ENCODE data around the gene TMEM121.
A peak's percentile ranks its signal among the peaks of the same experiment; 100 is the strongest.
"Not testable (repeated sequence)": the region's sequence is repeated elsewhere in the genome, so short reads cannot be mapped to it uniquely, and the experiment has no call there.

TMEM121 gene

GRCh38 chr14:105536691-105537579 is 10.6 kb downstream of the TMEM121 start:
- H3K4me3 ChIP-seq = no peak overlapping the region
- no peak overlapping the region for H3K27ac ChIP-seq

DNA sequence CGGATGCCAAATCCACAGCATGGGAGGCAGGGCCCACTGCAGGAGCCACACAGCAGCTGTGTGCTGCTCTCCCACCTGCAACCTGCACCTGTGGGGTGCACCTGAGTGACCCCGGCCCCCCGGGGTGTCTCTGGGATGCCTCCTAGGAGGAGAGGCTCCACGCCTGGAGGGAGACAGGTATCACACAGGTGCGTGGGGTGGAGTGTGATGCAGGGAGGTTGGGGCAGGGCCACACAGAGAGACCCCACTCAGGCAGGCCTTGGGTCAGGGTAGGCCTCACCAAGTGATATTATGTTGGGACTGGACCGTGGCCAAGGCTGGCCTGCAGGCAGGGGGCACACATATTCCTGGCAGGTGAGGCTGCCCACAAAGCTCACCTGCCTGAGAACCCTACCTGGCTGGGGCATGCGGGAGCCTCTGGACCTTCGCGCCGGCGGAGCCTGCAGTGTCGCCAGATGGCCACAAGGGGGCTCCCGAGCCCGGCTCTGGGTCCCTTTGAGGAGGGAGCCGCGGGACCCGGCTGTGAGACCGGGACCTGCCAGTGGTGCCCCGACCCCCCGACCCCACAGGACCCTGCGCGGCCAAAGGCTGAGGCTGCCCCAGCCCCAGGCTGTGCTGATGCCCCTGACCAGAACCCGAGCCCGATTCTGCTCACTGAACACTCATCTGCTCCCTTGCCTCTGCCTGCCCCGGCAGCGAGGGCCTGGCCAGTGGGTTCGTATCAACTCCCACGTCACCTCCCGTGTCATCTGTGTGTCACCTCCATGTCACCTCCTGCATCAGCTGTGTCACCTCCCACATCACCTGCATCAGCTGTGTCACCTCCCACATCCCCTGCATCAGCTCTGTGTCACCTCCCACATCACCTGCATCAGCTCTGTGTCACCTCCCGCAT is 11.4 kb downstream of the TMEM121 start:
- Histone ChIP-seq H3K27ac (no peak overlapping the region), H3K4me3 (no peak overlapping the region)

GRCh38 chr14:105538481-105539049 is 12.2 kb downstream of the TMEM121 start:
- Histone ChIP-seq H3K27ac (no peak overlapping the region), H3K4me3 (no peak overlapping the region)

GRCh38 chr14:105540811-105541210 is 14.4 kb downstream of the TMEM121 start:
- Histone ChIP-seq H3K4me3 (no peak overlapping the region), H3K27ac (no peak overlapping the region)

DNA sequence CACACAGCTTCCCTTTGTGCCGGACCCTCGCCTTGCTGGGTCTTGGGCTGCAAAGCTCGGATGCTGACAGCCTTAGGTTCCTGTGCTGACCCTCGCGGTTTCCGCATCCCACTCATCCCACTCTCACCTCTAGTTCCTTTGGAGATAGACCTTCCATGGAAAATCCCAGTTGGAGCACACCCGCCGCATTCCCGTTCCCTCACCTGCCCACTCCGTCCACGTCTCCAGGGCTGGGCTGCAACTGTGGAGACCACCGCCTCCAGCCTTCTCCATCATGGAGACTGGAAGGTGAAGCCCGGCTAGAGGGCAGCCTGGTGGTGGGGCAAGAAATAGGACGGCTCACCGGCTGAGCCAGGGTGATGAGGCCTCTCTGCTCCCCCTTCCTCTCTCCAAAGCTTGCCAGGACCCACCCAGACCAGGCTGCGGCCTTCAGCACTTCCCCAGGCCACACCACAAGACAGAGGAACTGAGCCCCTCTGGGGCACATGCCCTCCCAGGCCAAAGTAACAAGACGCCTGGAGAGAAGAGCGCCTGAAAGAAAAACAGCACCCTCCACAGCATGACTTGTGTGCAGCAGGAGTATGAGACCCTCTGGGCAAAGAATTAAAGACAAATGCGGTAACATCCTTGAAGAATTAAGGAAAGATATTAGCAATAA is 15.0 kb downstream of the TMEM121 start:
- H3K27ac ChIP-seq = no peak overlapping the region
- no peak overlapping the region for H3K4me3 ChIP-seq

GRCh38 chr14:105545676-105546075 is 19.3 kb downstream of the TMEM121 start:
- H3K4me3 ChIP-seq, H3K27ac ChIP-seq: not testable (repeated sequence)

- H3K4me3 ChIP-seq = not testable (repeated sequence)
These were observed 20.0 kb downstream of the TMEM121 start for GRCh38 chr14:105546410-105546809.

DNA sequence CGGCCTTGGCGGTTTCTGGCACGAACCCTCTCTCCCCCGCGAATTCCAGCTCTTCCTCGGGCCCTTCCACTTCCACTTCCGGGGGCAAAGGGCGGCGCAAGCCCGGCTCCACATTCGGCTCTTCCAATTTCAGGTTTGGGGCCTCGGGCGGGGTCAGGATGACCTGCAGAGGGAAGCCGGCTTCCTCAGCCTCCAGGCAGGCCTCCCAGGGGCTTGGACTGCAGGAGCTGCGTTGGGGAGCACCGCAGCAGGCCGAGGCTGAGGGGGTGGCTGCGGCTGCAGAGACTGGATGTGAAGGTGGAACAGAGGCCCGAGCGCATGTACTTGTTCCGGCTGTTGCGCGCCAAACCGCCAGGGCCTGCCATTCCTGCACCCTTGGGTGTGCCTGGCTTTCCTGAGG is 20.7 kb downstream of the TMEM121 start:
- not testable (repeated sequence) for H3K4me3 ChIP-seq, H3K27ac ChIP-seq

More at GRCh38 chr14:105546410-105546809, 20.0 kb downstream of the TMEM121 start:
- not testable (repeated sequence) for H3K27ac ChIP-seq

DNA sequence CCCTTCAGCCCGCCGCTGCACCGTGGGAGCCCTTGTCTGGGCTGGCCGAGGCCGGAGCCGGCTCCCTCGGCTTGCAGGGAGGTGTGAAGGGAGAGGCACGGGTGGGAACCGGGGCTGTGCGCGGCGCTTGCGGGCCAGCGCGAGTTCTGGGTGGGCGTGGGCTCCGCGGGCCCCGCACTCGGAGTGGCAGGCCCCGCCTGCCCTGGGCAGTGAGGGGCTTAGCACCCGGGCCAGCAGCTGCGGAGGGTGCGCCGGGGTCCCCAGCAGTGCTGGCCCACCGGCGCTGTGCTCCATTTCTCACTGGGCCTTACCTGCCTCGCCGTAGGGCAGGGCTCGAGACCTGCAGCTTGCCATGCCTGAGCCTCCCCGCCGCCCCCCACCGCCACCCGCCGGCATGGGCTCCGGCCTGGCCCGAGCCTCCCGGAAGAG is 21.4 kb downstream of the TMEM121 start:
- Histone ChIP-seq H3K27ac (no peak overlapping the region), H3K4me3 (no peak overlapping the region)

DNA sequence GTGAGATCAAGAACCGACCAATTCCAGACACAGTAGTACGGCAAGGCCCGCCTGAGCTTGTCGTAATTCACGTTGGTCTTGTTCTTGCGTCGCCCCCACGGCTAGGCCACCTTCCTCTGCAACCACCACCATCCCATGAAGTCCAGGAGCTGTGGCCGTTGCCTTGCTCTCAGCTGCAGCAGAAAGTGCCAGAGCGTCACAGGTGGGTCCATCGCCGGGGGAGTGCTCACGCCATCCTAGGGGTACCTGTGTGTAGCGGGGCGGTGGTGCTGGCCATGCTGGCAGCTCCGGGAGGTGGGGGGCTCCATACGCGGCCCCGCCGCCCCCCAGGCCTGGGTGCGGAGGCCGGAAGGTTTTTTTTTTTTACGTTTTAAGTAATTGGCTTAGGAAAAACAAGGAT is 23.1 kb downstream of the TMEM121 start:
- no peak overlapping the region for H3K4me3 ChIP-seq
- H3K27ac ChIP-seq = no peak overlapping the region

- H3K27ac ChIP-seq = no peak overlapping the region
These were observed 27.6 kb downstream of the TMEM121 start for GRCh38 chr14:105554022-105554421.

GRCh38 chr14:105554523-105554922 is 28.1 kb downstream of the TMEM121 start:
- Histone ChIP-seq H3K4me3 (no peak overlapping the region), H3K27ac (no peak overlapping the region)

More at GRCh38 chr14:105554022-105554421, 27.6 kb downstream of the TMEM121 start:
- no peak overlapping the region for H3K4me3 ChIP-seq

- H3K27ac ChIP-seq, H3K4me3 ChIP-seq: not testable (repeated sequence)
These were observed 31.3 kb downstream of the TMEM121 start for GRCh38 chr14:105557671-105558070.

DNA sequence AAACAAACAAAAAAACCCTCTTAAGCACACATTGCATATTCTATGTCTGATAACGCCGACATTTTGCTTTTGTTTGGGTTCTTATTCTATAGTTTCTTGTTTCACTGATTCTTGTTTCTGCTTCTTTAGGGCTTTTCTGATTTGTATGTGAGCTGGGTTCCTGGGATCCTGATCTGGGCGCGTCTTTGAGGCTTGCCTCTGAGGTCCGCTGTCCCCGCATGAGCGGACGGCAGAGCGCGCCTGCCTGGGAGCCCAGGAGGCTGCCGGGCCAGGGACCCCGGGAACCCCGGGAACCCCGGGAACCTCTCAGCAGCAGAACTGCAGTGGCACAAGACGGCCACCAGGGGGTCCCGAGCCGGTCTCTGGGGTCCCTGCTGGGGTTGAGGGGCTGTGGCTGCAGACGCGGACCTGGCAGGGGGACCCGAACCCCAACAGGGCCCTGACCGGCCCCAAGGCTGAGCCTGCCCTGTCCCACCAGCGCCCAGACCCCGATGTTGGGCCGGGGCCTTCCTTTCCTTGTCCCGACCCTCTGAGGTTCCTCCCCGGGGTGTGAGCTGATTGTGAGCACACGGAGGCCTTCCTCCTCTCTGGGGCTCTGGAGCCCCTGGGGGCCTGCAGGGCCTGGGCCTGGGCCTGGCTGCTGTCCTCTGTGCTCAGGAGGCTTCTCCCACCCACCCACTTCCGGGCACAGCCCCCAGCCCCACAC is 32.2 kb downstream of the TMEM121 start:
- not testable (repeated sequence) for H3K4me3 ChIP-seq
- H3K27ac ChIP-seq = peak overlapping the region in 1 of 21 experiments; percentile 33

GRCh38 chr14:105559384-105560047 is 33.1 kb downstream of the TMEM121 start:
- H3K27ac ChIP-seq = peak overlapping the region in 1 of 21 experiments; percentile 41
- H3K4me3 ChIP-seq = not testable (repeated sequence)

DNA sequence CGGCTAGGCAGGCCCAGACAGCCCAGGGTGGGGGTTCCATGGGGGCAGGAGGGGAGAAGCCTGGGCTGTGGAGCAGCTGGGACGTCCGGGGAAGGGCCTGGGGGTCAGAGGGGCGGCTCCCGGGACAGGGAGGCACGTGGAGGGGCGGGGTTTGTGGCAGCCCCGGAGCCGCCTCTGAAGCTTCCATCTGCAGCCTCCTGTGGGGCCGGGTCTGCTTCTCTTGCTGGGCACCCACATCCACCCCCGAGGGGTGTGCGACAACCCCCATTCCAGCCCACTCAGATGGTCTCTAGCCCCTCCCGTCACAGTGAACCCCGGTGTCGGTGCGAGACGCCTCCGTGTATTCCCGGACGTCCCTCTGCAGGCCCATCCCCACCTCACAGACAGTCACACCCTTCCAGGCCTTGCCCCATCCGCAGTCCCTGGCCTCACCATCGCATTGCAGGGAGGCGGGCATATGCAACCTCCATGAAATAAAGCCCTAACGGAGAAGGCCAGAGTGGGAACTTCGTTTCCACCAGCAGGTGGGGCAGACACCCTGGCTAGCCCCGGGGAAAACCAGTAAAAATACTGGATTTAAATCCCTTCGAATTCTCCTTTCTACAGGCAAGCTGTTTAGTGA is 33.8 kb downstream of the TMEM121 start:
- H3K27ac ChIP-seq = not testable (repeated sequence)

GRCh38 chr14:105561345-105561744 is 35.0 kb downstream of the TMEM121 start:
- H3K4me3 ChIP-seq = not testable (repeated sequence)
- H3K27ac ChIP-seq = peak overlapping the region in 1 of 21 experiments; percentile 53

More for the DNA sequence above, 33.8 kb downstream of the TMEM121 start:
- H3K4me3 ChIP-seq = not testable (repeated sequence)

Data from skin epidermis (tissue), 12 donors.